Stimulated activated CD8-positive, alpha-beta memory T cell treated with anti-CD3 and anti-CD28 coated beads, Interleukin-7, amount 100 ng/mL, for 4 hours (primary cell): ENCODE data around the gene SYVN1.
A peak's percentile ranks its signal among the peaks of the same experiment; 100 is the strongest.
"Not testable (repeated sequence)": the region's sequence is repeated elsewhere in the genome, so short reads cannot be mapped to it uniquely, and the experiment has no call there.

ENCODE experiments used
- DNase-seq, 2 donors: peaks; one replicate each; pipeline ENCODE4 v3.0.0-alpha.2; 2020; ENCODE audit warnings: low read depth in 2 of 2

SYVN1 gene

DNA sequence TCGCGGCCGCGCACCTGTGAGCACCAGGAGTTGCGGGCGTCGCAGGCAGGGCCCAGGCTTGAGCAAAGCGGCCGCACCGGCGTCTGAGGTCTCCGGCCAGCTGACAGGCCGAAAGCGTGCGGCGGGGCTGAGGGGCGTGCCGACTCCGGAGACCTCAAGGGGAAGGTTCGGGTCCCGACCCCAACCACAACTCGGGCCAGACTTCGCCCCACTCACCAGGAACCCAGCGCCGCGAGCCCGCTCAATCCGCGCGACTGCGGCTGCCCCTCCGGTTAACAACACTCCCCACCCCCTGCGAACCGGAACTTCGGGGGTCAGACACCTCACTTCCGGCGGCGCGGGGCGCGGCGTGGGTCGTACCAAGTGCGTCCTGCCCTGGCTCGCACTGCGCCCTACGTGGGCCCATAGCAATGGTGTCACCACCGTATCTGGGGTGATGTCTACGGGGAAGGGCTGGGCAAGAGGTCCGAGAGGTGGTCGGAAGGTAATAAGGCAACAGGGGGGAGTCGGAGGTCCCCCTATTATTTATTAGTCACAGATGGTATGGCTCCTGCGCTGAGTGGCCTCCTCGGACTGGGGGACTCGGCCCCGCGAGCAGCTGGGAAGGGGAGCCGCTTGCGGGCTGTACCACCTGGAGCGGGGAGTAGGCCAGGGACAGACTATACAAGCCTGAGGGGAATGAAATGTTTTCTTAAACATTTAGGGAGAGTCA lies at the start of gene SYVN1:
Gene SYVN1, minus strand, starts transcription at position 280 of the 712 bp plus-strand sequence. CDS start 918 bp downstream, outside the sequence.
- peak; percentile 88 to 89 for DNase-seq

DNA sequence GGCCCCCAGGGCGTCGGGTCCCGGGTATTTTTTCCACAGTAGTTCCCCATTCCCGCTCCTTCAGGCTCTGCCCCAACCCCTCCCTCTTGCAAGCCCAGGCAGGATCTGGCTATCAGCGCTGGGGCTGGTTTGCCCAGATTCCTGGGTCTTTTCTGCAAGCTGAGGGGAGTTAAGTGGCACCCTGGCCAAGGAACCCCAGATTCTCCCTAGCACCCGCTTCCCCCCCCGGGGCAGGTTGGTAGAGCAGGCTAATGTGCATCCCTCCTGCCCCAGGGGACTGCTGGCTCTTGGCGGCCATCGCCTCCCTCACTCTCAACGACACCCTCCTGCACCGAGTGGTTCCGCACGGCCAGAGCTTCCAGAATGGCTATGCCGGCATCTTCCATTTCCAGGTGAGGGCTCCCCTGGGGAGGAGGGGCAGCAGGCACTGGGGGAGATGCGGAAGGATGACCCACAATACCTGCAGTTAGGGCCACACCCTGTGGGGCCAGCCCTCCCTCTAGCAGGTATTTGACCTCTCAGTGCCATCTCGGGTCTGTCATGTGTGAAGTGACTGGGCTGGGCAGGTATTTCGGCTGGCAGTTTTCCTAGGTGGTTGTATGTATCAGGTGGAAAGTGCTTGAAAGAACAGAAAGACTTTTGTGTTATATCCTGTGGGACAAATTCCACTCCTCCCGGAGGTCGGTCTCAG lies 49.0 kb upstream of the SYVN1 start:
- no peak for DNase-seq

DNA sequence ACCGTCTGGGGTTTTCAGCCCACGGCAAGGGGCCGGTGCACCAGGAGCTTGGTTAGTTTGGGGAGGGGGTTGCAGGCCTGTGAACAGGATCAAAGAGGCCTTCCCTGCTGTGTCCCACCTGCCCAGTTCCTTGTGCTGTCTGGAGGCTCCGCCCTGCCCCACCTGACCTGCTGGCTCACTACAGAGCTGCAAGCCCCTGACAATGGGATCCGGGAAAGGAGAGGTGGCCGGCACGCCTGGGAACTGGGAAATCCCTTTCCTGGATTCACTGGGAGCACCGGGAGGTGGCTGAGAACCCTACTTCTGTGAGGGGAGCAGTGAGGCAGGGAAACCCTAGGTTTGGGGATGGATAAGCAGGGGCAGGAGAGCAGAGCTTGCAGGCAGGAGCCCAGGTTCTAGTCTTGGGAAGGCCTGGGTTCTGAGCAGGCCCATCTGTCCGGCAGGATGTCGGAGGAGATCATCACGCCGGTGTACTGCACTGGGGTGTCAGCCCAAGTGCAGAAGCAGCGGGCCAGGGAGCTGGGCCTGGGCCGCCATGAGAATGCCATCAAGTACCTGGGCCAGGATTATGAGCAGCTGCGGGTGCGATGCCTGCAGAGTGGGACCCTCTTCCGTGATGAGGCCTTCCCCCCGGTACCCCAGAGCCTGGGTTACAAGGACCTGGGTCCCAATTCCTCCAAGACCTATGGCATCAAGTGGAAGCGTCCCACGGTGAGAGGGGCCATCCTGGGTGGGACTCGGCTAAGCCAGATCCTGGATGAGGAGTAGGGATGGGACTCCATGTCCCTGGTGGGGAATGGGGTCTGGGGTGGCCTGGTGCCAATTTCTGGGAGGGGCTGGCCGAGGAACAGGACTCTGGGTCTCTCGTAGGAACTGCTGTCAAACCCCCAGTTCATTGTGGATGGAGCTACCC lies 48.2 kb upstream of the SYVN1 start:
- no peak for DNase-seq

DNA sequence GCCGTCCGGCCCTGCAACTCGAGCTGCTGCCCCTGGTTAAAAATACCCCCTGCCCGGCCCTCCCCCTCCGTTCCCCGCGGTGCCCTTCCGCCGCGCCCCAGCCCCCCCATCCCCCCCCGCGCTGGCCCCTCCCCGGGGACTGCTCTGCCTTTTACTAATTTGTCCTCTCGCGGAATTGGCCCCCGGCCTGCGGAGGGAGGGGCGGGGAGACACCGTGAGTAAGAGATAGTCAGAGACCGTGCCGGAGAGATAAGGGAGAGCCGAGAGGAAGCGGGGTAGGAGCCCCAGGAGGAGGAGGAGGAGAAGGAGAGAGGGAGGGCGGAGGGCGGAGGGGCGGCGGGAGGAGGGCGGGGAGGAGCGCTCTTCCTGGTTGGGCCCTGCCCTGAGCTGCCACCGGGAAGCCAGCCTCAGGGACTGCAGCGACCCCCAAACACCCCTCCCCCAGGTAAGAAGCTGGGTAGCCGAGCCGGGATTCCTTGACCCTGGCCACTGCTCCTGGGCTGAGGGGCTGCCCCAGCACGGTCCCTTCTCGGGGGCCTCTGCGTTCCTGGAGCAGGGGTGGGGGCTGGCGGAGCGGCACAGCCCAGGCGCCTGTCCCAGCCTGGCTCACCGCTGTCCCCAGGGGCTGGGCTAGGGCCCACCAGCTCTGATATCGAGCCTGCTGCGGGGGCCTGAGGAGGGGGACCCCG lies 47.4 kb upstream of the SYVN1 start, which contains the start of gene CAPN1:
Gene CAPN1, plus strand, starts transcription at position 360 of the 689 bp plus-strand sequence. CDS start 774 bp downstream, outside the sequence.
- DNase-seq: peak; percentile 62 to 65

DNA sequence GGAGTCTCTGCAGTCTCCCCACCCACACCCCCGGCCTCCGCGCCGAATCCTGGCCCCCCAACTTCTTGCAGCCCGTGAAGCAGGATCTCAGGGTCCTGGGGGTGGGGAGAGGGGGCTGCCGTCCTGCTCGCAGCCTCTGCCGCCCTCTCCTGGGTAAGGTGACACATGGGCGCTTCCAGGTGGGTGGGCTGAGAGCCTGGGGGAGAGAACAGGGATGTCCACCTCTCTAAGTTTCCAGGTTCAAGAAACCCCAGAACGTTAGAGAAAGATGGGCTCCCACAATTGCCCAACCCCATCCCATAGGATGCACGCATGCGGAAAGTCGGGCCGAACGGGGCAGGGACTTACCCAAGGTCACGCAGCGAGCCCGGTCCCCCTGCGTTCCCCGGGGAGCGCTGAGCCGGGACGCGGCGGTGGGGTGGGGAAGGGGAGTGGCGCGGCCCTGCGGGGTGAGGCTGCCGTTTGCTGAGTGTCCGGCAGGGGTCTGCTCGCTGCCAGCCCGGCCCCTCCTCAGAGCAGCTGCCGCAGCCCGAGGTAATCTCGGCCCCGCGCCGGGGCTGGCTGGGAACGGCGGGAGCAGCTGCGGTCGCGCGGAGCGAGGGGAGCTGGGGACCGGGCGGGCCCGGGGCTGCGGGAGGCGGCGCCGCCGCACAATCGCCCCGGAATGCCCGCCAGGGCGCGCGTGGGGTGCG lies 46.7 kb upstream of the SYVN1 start:
- peak in 1 of 2 donors; percentile 30 for DNase-seq

DNA sequence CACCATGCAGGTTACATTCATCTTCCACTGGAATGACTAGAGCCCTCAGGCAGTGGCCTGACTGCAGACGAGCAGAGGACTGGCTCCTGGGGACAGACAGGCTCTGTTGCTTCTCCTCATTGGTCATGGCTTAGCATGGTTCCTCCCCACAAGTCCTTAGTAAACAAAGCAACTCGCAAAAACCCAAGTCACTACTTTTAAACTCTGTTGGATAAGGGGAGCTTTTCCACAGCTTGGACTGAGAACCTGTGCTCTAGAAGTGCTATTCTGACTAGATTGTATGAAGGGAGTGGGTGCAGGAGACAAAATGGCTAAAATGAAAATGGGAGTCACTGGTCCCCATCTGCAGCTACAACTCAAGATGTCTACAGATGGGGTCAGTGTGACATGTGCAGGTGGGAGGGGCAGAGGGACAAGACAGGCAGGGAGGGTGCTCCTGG lies 40.3 kb upstream of the SYVN1 start:
- not testable (repeated sequence) for DNase-seq

DNA sequence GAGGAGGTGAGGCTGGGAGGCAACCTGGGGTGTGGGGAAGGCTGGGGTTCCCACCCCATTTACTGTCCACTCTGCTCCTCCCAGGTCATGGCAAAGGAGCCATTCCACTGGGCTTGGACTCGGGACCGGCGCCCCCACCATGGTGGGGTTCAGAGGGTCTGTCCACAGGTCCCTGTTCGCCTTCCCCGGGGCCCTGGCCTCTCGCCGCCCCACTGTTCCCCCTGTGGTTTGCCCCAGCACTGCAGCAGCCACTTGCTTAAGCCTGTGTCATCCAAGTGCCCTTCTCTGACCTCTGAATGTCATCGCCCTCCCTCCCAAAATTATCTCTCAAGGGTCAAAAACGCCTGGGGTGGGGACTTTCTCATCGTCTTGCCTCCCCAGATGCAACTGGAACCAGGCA lies 38.3 kb upstream of the SYVN1 start:
- no peak for DNase-seq

DNA sequence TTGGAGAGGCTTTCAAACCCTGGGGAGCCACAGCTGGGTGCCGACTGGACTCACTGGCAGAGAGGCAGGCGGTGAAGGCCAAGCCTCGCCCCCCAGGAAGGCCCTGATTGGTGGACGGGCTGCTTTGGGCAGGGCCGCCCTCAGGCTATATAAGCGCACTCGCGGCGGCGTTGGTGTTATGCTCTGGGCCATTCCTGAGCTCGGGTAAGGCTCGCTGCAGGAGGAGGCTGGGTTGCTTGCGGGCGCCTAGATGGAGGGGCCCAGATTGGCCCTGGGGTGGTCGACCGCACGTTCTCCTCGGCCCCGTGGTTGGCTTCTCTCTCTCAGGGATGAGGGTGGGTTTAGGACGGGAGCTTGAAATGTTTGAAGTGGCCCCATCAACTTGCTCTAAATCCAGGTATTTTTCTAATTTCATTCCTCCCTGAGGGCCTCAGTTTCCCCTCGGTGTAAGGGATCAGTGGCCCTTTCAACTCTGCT lies 35.8 kb upstream of the SYVN1 start, which contains the start of gene SPDYC:
Gene SPDYC, plus strand, starts transcription at position 176 of the 477 bp plus-strand sequence. CDS start 1,125 bp downstream, outside the sequence.
- DNase-seq: no peak

DNA sequence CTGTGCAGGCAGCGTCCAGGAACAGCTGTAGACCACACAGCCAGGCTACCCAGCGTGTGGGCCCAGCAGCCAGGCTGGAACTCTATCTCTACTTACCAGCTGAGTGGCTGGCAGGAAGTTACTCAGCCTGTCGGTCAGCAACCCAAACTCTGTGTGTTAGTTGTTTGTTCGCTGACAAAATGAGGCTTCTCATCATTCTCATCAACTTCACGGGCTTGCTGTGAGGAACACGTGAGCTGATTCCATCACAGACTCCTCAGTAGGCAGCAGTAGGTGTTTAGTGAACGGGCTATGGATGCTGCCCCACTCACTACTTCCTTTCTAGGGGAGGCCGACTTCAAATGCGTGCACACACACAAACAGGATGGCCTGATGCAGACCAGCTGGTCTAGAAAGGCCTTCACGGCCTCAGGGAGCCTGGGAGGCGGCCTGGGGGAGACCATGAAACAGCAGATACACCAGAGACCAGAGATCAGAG lies 34.9 kb upstream of the SYVN1 start:
- DNase-seq: no peak

DNA sequence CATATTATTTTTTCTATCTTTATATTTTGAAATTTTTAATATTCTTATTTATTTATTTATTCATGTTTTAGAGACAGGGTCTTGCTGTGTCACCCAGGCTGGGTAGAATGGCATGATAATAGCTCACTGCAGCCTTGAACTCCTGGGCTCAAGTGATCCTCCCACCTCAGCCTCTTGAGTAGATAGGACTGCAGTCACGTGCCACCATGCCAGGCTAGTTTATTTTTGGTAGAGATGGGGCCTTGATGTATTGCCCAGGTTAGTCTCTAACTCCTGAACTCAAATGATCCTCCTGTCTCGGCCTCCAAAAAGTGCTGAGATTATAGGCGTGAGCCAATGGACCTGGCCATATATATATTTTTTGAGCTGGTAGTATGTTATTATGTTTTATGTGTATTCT lies 33.3 kb upstream of the SYVN1 start:
- DNase-seq: no peak

DNA sequence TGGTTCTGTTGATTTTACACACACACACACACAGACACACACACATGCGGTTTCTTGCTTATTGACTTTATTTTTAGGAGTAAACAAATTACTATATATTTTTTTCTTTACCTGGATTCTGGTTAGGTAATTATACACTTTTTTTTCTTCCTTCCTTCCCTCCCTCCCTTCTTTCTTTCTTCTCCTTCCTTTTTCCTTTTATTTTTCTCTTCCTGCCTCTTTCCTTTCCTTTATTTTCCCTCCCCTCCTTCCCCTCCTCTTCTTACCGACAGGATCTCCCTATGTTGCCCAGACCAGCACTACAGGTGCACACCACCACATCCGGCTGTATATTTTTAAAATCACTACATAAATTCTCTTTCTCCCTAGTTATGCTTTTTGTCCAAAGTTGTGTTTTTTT lies 32.6 kb upstream of the SYVN1 start:
- no peak for DNase-seq

DNA sequence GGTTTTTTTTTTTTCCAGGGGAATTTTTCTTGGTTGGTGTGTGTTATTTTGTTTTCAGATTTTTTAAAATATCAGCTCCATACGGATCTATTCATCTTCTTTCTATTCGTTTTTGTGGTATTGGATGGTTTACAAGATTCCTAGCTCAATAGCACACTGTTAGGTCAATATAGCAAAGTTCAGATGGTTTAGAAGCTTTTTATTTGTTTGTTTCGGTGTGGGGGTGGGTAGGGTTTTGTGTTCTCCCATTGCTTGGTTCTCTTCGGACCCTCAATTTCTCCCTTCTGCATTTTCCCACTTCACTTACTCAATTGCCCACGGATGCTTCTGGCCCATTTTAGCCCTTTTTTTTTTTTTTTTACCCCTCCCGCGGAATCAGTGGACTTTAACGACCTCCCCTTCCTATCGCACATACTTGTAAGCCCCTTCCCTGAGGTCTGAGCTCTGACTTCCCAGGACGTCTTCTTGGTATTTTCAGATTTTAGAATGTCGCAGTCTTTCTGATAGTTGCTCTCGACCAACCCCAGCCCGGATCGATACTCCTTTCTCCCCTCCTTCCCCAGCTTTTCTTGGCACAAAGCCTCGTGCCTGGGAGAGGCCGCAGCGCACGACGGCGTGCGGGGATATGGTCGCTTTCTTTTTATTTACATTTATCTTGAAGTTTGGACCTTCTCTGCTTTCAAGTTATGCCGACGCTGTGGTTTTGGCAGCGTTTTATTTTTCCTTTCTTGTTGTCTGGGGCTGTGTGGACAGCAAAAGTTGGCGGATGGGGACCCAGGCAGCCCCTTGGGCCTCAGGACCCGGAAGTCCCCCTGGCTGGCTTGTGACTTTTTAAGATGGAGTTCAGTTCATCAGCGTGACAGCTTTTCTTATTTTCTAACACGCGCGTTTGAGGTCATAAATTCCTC lies 31.3 kb upstream of the SYVN1 start:
- no peak for DNase-seq

DNA sequence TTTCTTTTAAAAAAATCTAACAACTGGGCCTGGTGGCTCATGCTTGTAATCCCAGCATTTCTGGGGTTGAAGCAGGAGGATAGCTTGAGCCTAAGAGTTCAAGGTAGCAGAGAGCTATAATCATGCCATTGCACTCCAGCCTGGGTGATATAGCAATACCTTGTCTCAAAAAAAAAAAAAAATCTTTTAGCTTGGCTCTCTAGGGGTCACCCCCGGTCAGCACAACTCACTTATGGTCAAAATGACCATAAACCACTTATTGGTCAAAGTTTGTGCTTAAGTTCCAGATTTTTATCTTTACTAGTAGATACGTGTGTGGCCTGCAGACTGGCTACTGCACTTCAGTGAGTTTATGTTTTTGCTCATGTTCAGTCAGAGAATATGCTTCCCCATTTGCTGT lies 29.4 kb upstream of the SYVN1 start:
- no peak for DNase-seq

DNA sequence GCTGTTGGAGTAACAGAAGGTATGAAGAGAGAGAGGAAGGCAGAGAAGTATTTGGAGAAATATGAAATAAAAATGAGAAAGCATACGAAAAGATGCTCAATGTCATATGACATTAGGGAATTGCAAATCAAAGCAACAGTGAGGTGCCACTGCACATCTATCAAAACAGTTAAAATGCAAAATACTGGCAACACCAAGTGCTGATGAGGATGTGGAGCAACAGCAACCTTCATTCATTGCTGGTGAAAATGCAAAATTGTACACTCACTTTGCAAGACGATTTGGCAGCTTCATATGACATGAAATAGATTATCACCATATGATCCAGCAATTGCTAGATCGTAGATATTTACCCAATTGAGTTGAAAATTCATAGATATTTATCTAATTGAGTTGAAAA lies 26.3 kb upstream of the SYVN1 start:
- DNase-seq: no peak

DNA sequence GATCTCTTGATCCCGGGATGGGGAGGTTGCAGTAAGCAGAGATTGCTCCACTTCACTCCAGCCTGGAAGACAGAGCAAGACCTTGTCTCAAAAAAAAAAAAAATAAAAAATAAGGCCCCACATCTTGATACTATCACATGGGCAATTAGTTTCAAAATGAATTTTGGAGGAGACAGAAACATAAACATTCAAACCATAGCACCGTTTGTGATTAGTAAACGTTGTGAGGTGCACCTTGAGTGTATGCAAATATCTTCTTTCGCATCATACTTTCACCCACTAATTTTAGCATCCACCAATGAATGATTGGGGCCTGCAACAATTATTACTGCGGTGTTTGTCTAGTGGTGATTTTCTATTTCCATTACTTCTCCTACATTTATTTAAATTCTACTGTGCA lies 24.7 kb upstream of the SYVN1 start:
- no peak for DNase-seq

DNA sequence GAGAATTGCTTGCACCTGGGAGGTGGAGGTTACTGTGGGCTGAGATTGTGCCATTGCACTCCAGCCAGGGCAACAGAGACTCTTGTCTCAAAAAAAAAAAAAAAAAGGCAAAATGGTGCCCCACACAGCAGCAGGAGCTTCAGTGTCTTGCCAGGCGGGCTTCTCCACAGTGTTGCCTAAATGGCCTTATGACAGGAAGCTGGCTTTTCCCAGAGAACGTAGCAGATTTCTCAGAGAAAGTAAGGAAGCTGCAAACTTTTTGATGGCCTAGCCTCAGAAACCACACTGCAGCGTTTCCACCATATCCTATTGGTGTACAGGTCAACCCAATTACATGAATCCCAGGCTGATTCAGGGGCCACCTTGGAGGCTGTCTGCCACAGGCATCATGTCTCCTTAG lies 23.0 kb upstream of the SYVN1 start:
- DNase-seq: no peak

DNA sequence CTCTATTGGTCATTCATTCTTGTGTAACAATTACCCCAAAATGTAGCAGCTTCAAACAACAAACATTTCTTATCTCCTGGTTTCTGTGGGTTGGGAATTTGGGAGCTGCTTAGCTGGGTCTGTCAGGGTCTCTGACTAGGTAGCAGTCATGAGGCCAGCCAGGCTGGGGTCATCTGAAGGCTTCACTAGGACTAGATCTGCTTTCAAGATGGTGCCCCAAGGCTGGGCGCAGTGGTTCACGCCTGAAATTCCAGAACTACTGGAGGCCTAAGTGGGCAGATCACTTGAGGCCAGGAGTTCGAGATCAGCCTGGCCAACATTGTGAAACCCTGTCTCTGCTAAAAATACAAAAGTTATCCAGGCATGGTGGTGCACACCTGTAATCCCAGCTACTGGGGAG lies 22.6 kb upstream of the SYVN1 start:
- no peak for DNase-seq

DNA sequence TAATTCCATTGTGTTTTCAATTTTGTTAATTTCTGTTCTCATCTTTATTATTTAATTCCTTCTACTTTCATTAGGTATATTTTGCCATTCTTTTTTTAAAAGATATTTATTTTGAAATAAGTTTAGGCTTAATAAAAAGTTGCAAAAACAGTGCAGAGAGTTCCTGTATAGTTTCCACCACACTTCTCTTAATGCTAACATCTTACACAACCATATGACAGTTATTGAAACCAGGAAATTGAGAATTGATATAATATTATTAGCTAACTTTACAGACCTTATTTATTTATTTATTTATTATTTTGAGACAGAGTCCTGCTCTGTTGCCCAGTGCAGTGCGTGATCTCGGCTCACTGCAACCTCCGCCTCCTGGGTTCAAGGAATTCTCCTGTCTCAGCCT lies 21.9 kb upstream of the SYVN1 start:
- no peak for DNase-seq

DNA sequence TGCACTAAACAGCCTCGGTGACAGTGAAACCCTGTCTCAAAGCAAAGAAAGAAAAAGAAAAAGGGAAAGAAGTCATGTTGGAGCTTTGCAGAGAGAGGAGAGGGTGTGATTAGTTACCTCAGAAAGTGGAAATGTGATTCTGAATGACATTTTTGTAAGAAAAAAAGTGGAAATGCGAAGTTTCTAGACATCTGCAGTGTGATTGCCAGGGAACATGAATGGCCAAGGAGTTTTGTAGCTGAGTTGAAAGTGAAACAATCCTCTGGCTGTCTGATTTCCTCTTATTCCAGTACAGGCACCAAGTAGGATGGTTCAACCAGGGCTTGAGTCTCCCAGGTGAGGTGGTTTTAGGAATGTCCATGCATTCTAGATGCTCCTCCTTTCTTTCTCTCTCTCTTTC lies 17.8 kb upstream of the SYVN1 start:
- no peak for DNase-seq
